HG03196 (cell line): ENCODE measurements around the gene NPW.

Source experiments
- ATAC-seq: cut with Tn5 transposase; IDR thresholded peaks from one replicate; pipeline ENCODE4 v1.9.1; 2021; ENCODE audit not compliant: unreplicated experiment

Gene NPW

GRCh38 chr16:2019518-2019920, at the start of gene NPW:
NPW (plus strand) TSS chr16:2019785.
- no peak for ATAC-seq

GRCh38 chr16:1971796-1972489, 47.6 kb upstream of the NPW start, which contains the start of gene TBL3:
TBL3 (plus strand) TSS chr16:1972053; CDS start chr16:1972165, 112 bp downstream.
- ATAC-seq: peak; percentile 64

DNA sequence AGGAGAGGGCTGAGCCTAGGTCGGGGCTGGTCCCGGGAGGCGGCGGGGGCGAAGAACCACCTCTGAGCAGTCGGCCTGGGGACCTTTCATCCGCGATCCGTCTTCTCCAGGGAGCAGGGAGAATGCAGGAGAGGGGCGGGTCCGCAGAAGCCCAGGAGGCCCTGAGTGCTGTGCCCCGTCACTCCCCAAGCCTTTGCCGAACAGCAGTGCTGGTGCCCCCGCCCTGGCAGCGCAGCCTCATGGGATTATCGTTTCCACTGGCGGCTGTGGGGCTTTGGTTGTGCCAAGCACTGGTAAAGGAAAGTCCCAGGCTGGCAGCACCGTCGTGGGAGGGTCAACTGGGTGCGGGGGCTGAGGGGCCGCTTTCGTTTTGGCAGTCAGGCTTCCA, 47.1 kb upstream of the NPW start:
- no peak for ATAC-seq

- no peak for ATAC-seq
Measured at GRCh38 chr16:1973461-1974156, 46.0 kb upstream of the NPW start.

DNA sequence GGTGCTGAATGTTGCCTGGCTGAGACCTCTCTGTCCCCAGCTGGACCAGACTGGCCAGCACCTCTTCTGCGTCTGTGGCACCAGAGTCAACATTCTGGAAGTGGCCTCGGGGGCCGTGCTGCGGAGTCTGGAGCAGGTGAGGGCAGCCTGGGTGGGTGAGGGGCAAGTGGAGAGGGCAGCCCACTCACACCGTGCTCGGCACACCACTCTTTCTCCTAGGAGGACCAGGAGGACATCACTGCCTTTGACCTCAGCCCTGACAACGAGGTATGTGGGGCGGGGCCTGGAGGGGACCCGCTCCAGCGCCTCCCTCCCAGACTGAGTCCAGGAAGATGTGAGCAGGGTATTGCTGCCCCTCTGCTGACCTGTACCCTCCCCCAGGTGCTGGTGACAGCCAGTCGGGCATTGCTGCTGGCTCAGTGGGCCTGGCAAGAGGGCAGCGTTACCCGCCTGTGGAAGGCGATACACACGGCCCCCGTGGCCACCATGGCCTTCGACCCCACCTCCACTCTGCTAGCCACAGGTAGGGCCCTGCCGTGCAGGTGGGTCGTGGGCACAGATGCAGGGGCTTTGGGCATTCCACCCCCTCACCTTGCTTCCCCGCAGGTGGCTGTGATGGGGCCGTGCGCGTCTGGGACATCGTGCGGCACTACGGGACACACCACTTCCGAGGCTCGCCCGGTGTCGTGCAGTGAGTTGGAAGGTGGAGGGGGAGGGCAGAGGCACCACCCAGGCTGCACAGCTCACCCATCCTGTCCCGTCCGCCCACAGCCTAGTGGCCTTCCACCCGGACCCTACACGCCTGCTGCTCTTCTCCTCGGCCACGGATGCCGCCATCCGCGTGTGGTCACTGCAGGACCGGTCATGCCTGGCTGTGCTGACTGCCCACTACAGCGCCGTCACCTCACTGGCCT, 45.2 kb upstream of the NPW start:
- no peak for ATAC-seq

- ATAC-seq: no peak
Measured at GRCh38 chr16:1975432-1976215, 44.0 kb upstream of the NPW start.

DNA sequence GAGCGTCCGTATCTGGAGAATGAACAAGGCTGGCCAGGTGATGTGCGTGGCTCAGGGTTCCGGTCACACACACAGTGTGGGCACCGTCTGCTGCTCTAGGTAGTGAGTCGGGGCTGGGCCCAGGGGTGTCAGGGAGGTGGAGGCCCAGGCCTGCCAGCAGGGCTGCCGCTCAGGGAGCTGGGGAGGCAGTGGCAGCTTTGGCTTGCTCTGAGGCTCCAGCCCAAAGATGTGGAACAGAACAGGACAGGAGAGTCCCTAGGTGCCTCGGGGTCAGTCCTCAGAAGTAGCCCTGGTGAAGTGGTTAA, 43.4 kb upstream of the NPW start:
- ATAC-seq: no peak

GRCh38 chr16:1976951-1977874, 42.4 kb upstream of the NPW start:
- no peak for ATAC-seq

DNA sequence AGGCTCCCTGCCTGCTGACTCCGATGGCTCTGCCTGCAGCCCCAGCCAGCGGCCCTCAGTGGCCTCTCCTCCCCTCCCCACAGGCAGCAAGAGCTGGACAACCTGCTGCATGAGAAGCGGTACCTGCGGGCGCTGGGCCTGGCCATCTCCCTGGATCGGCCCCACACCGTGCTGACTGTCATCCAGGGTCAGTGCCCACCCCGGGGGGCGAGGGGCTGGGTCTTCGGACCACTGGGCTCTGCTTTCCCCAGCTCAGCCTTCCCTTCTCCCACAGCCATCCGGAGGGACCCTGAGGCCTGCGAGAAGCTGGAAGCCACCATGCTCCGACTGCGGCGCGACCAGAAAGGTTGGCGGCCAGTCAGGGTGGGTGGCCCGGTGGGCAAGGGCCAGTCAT, 41.7 kb upstream of the NPW start:
- no peak for ATAC-seq

- ATAC-seq: no peak
Measured at GRCh38 chr16:1978476-1979120, 41.0 kb upstream of the NPW start.

GRCh38 chr16:1979271-1980029, 40.1 kb upstream of the NPW start:
- no peak for ATAC-seq

DNA sequence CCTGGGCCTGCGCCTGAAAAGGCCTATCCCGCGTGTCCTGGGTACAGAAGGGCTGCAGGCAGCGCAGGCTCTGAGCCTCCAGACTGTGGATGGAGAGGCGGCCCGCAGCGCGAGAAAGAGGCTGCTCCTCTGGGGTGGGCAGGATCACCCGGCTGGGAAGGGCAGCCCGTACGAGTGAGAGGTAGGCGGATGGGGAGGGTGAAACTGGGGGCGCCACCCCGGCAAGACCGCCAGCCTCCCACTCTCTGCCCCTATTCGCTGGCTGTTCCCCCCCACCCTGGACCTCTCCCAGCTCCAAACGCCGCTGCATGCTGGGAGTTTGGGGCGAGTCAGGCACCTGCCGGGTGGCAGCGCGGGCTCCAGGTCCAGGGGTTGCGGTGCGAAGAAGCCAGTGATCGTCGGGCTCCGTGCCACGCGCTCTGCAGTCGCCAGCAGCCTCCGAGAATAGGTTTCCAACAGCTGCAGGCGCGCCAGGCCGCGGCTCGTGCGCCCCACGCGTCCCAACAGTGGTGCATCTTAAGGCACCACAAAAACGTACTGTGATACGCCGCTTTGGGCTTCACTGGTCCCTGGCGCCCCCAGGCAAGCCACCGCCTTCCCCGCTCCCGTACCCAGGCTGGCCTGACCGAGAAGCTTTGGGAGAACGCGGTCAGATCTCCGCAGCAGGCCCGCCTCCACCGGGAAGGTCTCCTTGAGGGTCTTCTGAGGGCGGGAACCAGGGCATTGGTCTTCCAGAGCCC, 39.4 kb upstream of the NPW start:
- ATAC-seq: no peak

DNA sequence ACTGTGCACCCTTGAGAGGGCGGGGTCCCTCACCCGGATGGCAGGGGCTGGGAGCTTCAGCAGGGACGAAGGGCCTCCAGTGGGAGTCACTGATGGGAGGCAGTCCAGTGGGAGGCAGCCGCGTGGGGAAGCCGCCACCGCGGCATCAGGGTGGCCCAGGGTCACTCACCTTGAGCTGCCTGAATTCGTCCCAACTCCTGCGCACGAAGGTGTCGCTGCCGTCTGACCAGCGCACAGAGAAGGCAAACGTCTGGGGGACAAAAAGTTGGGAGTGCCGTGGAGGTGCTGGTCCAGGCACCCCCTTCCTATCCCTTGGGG, 38.9 kb upstream of the NPW start:
- ATAC-seq: no peak

- no peak for ATAC-seq
Measured at GRCh38 chr16:1981398-1981836, 38.2 kb upstream of the NPW start, which contains the start of gene NOXO1. NOXO1 (minus strand) TSS chr16:1981469; CDS start chr16:1981179, 290 bp downstream.

DNA sequence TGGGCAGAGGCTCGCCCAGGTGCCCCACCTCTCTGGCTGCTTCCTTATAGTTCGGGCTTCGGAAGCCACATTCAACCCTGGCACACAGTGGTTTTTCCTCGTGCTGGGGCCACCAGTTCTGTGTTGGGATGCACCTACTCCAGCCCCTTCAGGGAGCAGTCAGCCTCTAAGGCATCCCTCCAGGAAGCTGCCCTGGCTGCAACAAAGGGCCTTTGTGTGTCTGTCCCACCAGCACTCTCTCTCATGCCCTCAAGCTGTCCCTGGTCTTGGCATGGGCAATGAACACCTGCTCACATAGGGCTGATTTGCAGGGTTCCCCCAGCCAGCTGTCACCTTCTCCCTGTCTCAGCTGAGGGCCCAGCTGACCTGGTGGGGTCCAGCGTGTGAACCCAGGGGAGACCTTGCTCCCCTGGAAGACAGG, 37.6 kb upstream of the NPW start:
- ATAC-seq: no peak

DNA sequence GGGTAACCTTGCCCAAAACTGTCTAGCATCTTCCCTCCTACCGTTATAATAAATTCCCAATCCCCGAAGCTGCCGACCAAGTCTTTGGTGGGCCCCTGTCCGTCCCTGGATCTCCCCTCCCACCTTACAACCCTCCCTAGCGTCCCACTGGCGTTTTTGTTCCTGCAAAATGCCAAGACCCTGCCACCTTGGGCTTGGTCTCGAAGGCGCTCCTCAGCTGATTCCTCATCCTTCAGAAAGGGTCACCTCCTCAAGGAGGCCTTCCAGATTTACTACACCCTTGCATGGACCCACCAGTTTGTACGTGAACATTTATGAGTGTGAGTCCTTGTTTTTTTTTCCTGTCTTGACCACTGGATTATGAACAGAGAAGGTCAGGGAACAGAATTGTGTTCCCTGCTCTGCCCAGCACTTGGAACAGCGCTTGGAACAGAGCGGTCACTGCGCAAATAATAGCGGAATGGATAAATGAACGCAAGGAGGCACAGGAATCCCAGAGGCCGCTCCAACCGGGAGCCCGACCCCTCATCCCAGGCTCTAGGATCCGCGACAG, 36.5 kb upstream of the NPW start:
- no peak for ATAC-seq

GRCh38 chr16:1983544-1984346, 35.8 kb upstream of the NPW start, which contains the start of gene GFER:
GFER (plus strand) TSS chr16:1984193; CDS start chr16:1984219, 26 bp downstream.
- peak; percentile 68 for ATAC-seq
